NCI-H1417 treated with DMSO at 0.1 percent for 48 hours (cell line): ENCODE data around the gene RIPPLY2.

Source experiments
- DNase-seq: peaks from one replicate; lab custom pipeline; 2025; lab: John Stamatoyannopoulos, UW

RIPPLY2 gene

GRCh38 chr6:83905648-83906047 is 52.5 kb downstream of the RIPPLY2 start:
- no peak for DNase-seq
